VCaP (cell line): ENCODE data around the gene TAAR5.
"Not testable (repeated sequence)": the region's sequence is repeated elsewhere in the genome, so short reads cannot be mapped to it uniquely, and the experiment has no call there.

Experiments
- H3K27ac ChIP-seq: fragments of 450-650 bp; 2 replicates; pipeline ENCODE4 v1.5.1; 2017
- CTCF ChIP-seq: fragments of 450-650 bp; conservative IDR thresholded peaks from 2 replicates; pipeline ENCODE4 v1.5.1; 2017; ENCODE audit warnings: mild to moderate bottlenecking, moderate library complexity

Gene TAAR5

GRCh38 chr6:132614554-132614953 lies 25.0 kb upstream of the TAAR5 start:
- no peak overlapping the region for H3K27ac ChIP-seq
- TF ChIP-seq CTCF, result no peak

GRCh38 chr6:132612449-132613108 lies 23.0 kb upstream of the TAAR5 start:
- H3K27ac ChIP-seq, result no peak overlapping the region
- TF ChIP-seq CTCF, result no peak

- H3K27ac ChIP-seq, result no peak overlapping the region
- no peak for TF ChIP-seq CTCF
These were observed 22.1 kb upstream of the TAAR5 start for GRCh38 chr6:132611616-132612015.

- no peak for TF ChIP-seq CTCF
- no peak overlapping the region for H3K27ac ChIP-seq
These were observed 18.1 kb upstream of the TAAR5 start for GRCh38 chr6:132607544-132608233.

GRCh38 chr6:132604635-132605152 lies 15.2 kb upstream of the TAAR5 start:
- no peak overlapping the region for H3K27ac ChIP-seq
- no peak for TF ChIP-seq CTCF

- H3K27ac ChIP-seq, result not testable (repeated sequence)
These were observed 11.4 kb upstream of the TAAR5 start for GRCh38 chr6:132600900-132601299.

GRCh38 chr6:132598473-132598872 lies 8.9 kb upstream of the TAAR5 start:
- peak; percentile 51 for TF ChIP-seq CTCF
- H3K27ac ChIP-seq, result no peak overlapping the region

- TF ChIP-seq CTCF, result no peak
- no peak overlapping the region for H3K27ac ChIP-seq
These were observed 6.7 kb upstream of the TAAR5 start for GRCh38 chr6:132596201-132596600.
